Eye (tissue), 1 donor: Measurements from ENCODE around the gene PPARGC1A.

Experiments used
- DNase-seq: peaks from one replicate; pipeline ENCODE4 v3.0.0-alpha.2; 2015

PPARGC1A gene

GRCh38 chr4:23904639-23905071 is 14.8 kb upstream of the PPARGC1A start:
- DNase-seq, result peak; percentile 28

DNA sequence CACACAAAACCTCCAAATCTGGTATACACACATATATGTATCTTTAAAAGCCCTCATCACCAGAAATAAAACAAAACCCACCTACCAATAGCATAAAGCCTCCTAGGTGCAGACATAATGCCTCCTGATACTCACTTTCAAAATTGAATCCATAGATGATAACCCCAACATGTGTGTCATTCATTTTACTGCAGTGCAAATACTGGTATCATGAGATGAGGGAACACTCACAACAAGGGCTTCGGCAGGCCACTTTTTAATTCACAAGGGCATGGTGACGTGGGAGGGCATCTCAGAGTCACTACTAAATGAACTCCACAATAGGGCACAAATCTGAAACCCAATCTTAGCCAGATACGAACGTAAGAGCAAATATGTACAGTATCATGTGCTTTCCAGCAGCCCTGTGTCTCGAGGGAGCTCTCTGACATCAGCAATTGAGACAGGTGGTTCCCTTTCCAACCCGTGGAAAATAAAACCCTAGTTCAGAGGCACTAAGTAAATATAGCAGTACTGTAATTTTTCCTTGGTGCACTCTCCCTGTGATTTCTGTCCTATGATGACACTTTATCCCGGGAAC is 14.1 kb upstream of the PPARGC1A start:
- peak; percentile 62 for DNase-seq

DNA sequence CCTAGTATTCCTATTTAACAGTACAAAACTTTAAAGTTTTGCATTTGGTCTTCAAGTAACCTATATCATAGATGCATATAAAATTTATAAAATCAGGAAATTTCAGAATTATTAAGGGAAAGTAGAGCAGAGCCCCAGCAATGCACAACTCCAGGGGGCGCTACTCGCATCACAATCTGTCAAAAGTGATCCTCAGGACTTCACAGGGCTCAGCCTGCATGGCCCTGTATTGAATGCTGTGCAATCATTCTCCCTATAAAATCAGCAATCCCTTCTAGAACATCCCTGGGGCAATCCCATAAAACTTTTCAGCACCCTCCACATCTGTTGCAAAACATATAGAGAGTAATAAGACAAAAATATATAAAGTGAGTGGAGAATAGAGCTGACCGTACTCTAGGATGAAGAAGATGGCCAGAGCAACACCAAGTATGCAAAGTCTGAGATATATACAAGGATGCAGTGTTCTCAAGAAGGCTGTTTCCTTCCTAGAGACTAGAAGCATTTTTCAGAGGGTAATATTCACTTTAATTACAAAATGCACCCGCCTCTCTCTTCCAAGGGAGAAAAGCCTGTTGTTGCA is 12.5 kb upstream of the PPARGC1A start:
- no peak for DNase-seq

DNA sequence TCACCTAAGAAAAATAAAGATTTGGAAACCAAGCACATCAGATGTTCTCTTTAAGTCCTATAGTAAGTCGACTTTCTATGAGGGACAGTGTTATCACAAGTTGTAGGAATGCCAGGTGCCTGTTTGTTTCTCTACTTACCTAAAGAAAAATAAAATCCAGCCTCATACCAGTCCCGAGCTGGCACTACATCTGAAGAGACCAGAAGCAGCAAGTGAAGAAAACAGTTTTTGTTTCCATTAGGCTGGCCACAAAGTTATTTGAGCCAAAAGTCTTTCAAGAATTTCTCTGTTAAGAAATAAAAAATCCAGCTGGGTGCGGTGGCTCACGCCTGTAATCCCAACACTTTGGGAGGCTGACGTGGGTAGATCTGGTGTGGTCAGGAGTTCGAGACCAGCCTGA is 10.8 kb upstream of the PPARGC1A start:
- DNase-seq, result no peak

GRCh38 chr4:23899565-23899964 is 9.7 kb upstream of the PPARGC1A start:
- no peak for DNase-seq

GRCh38 chr4:23897564-23898109 is 7.8 kb upstream of the PPARGC1A start:
- no peak for DNase-seq

DNA sequence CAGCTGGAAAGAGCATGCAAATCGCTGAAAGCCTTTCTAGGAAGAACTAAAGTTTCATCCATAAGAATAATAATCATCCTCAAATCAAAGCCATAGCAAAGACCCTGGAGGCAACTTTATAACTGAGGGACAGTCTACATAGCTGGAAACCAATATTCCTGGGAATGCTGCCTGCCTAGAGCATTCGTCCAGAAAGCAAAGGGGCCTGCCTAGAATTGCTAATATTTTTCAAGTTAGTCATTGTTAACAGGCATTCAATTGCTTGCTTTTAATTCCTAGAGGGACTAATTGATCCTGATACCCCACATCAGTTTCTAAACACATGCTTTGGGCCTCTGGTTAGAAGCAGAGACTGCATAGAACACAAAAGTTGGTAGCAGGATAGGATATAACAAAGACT is 4.2 kb upstream of the PPARGC1A start:
- no peak for DNase-seq

- DNase-seq, result no peak
Measured at GRCh38 chr4:23891064-23891421, 1.2 kb upstream of the PPARGC1A start.

DNA sequence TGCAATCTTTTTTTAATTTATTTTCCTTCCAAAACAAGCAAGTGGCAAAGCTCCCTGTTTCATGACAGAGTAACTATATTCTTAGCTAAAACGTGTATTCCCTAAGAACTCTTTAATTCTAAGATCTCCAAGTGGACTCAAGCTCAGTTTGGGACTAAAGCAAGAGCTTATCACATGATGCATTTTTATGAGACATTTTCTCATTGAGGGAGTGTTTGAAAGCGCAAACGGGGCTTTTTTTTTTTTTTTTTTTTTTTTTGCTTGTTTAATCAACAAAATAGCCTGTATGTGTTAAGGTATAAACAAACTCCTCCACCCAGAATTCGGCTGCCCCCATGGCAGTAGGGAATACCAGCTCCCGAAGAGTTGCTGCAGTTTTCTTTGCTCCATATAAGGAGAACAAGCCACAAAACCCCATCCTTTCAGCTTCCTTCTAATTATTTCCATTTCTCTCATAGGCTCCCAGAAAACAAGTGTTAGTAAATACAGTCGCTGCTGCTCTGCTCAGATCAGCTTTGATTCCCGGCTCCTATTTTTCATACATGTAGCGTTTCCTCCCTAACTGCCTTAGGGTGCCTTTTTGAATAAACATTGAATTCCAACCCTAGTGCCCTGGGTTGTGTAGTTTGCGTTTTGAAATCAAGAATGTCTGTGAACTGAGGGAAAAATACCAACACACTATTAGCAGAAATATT is 669 bp upstream of the PPARGC1A start:
- DNase-seq, result peak; percentile 30

DNA sequence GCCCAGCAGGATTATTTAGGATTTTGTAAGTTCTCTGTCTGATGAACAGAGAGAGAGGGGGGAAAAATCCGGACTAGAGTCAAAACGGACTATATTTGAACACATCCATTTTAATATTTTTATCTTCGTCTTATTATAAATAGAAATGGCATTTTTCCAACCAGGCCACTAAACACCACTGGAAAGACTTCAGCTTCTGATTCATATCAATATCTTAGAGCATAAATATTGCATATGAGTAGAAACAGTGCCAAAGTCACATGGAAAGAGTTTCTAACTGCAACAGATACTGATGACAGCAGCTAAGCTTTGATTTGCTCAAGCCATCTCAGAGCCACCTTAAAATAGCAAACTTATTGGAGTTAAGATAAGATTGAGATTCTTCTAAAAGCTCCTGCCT is 456 bp downstream of the PPARGC1A start:
- DNase-seq, result no peak

- peak; percentile 76 for DNase-seq
Measured at GRCh38 chr4:23888421-23889319, 1.2 kb downstream of the PPARGC1A start.

- peak; percentile 29 for DNase-seq
Measured at GRCh38 chr4:23887989-23888388, 1.9 kb downstream of the PPARGC1A start.

DNA sequence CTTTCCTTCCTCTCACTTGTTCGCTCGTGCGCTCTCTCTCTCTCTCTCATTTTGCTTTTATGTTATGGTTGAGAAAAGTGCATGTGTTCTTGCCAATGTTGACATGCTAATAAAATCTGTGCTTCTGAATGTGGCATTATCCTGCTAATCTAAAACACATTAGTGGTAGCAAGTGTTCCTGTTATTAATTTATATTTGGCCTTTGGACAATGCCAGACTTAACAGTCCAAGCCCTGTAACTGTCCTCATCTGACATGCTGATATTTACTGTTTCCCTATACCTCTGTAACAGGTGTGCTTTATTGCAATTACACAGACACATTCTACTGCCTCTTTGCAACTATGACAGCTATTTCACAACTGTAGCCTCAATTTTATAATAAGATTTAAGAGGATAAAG is 2.7 kb downstream of the PPARGC1A start:
- DNase-seq, result peak; percentile 13

GRCh38 chr4:23885943-23886590 is 3.8 kb downstream of the PPARGC1A start:
- DNase-seq, result no peak

DNA sequence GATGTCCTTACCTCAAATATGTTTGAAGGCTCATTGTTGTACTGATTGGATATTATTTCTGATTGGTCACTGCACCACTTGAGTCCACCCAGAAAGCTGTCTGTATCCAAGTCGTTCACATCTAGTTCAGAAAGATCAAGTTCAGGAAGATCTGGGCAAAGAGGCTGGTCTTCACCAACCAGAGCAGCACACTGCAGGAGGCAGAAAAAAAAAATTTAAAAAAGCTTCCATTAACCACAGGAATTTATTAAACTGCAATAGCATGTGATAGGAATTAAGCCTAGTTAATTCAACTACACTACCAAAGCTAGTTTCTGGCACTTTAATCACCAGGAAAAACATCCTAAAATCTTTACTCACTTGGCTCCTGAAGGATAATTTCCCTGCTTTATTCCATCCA is 5.1 kb downstream of the PPARGC1A start:
- no peak for DNase-seq

DNA sequence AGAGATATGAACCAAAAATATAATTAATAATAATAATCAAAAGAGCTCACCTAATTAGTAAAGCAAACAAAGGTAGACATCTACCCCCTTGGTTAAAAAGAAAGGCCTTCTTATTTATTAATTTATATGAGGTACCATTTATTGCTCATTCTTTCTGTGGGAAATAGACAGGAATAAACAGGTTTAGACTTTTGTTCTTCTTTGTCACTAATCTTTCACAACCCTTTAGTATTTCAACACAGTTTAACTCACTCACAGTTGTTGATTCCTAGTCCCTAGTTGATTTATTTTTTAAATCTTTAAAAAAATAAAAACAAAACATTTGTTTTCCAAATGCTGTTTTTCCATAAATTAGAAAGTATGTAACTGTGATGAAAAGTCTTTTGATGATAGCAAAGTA is 5.6 kb downstream of the PPARGC1A start:
- DNase-seq, result no peak

DNA sequence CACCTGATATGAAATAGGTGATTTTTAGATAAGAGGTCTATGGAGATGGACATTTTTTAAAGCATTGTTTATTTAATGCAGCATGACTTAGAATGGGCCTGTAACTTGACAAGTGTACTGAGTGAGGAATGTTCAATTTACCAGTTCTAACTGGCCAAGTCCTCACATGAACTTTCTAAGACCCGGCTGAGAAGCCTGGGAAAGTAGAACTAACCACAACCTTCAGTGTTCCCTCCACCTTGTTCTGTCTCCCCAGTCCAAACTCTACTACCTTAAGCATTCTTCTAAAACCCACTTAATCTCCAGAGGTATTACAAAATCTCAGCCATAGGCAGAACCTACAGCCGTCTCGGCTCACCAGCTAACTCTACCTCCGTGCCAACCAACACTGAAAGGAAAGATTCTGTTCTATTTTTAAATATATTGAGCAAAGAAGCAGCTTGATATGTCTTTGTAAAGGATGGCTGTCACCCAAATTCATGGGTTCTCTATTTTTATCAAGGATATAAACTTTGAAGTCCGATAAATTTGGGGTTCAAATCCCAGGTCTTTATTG is 6.8 kb downstream of the PPARGC1A start:
- DNase-seq, result no peak

GRCh38 chr4:23881674-23882337 is 8.0 kb downstream of the PPARGC1A start:
- DNase-seq, result no peak

- DNase-seq, result no peak
Measured at GRCh38 chr4:23881052-23881501, 8.8 kb downstream of the PPARGC1A start.

DNA sequence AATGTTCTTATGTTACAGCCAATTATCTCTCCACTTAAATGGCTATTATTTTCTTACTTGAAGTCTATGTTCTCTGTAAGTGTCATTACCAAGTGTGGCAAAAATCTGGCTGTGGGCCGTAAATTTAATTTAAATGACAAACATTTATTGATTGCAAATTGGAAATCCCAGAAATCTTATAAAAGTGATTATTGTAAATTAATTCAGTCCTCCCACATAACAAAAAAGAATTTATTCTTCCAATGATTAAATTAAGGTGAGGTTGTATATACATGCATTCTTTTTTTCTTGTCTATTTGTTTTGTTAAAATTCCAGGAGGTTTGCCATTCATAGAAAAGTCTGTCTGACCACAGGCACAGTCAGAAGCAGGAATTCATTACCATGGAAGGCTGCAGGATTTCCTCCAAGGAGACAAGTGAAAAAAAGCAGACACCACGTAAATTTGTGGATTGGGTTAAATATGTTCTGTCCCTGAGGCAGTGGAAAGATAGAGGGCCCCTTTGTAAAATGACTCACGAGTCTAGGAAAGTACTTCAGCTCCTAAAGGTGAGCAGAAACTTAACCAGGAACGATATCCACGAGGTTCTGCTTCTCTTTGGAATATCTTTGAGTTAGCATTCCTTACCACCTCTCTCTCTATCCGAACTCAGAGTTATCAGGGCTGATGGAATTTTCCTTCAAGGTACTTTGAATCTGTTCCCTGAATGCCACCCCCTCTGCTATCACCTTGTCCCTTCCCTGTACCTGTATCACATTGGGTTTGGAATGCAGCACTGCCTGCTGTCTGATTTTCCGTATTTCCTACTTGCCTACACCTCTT is 10.7 kb downstream of the PPARGC1A start:
- DNase-seq, result no peak
